OCI-LY1 (cell line): ENCODE results near the gene HAUS8.

ENCODE experiments used
- EZH2 ChIP-seq: fragments of 200-600 bp; sonication (generic), shearing (Covaris generic); IDR thresholded peaks from 2 replicates; pipeline ENCODE4 v1.8.0; 2017; ENCODE audit warnings: borderline replicate concordance, mixed run types, mild to moderate bottlenecking, antibody characterized with exemption, low read length, moderate library complexity, mixed read lengths
- TF ChIP-seq, protein P1 (sequence below): fragments of 200-600 bp; sonication (generic), shearing (Covaris generic); IDR thresholded peaks from 2 replicates; pipeline ENCODE4 v1.5.1; 2017; ENCODE audit warnings: mild to moderate bottlenecking, antibody characterized with exemption, low read length, moderate library complexity, mixed read lengths

DNA sequence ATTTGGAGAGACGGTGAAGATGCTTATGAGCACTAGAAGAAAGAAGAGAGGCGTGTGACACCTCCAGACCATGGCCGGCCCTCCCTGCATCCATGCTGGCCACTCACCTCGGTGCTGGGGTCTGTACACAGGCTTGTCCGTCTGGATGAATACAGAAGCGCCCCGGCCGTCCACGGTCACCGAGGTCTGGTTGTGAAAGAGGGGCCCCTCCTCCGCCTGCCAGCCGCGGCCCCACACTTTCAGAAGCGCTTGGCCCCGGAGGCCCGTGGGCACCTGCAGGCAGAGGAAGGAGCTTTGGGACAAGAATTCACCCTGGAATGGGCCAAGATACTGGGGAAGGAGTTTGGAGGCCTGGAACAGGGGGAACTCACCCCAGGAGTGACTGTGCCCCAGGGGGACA lies 63.8 kb downstream of the HAUS8 start:
- TF ChIP-seq, protein P1, sequence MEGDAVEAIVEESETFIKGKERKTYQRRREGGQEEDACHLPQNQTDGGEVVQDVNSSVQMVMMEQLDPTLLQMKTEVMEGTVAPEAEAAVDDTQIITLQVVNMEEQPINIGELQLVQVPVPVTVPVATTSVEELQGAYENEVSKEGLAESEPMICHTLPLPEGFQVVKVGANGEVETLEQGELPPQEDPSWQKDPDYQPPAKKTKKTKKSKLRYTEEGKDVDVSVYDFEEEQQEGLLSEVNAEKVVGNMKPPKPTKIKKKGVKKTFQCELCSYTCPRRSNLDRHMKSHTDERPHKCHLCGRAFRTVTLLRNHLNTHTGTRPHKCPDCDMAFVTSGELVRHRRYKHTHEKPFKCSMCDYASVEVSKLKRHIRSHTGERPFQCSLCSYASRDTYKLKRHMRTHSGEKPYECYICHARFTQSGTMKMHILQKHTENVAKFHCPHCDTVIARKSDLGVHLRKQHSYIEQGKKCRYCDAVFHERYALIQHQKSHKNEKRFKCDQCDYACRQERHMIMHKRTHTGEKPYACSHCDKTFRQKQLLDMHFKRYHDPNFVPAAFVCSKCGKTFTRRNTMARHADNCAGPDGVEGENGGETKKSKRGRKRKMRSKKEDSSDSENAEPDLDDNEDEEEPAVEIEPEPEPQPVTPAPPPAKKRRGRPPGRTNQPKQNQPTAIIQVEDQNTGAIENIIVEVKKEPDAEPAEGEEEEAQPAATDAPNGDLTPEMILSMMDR = no peak
- no peak for TF ChIP-seq EZH2
